Tibial artery (tissue), 4 donors: ENCODE data around the gene FBLN5.

Source experiments
- DNase-seq, 2 donors: peaks; one replicate each; pipeline ENCODE4 v3.0.0-alpha.2; 2019
- H3K27ac ChIP-seq, 2 donors: fragments of 200-600 bp; sonication (generic) in 1 of 2; 1 replicate in 1 of 2; 2 replicates in 1 of 2; pipeline ENCODE4 v1.5.1; 2018 to 2019; ENCODE audit warnings: mild to moderate bottlenecking in 1 of 2
- H3K27me3 ChIP-seq, 2 donors: fragments of 200-600 bp; sonication (generic) in 1 of 2; one replicate each; pipeline versions ENCODE4 v1.5.1 to v1.6.0; 2016 to 2019
- H3K36me3 ChIP-seq, 3 donors: fragments of 200-600 bp; sonication (generic) in 2 of 3; one replicate each; pipeline ENCODE4 v1.5.1; 2016 to 2019; ENCODE audit warnings: mild to moderate bottlenecking in 2 of 3
- H3K4me1 ChIP-seq, 4 donors: fragments of 200-600 bp; sonication (generic) in 2 of 4; 1 replicate in 3 of 4; 2 replicates in 1 of 4; pipeline ENCODE4 v1.5.1; 2016 to 2019
- H3K4me3 ChIP-seq, 2 donors: fragments of 200-600 bp; sonication (generic) in 1 of 2; 1 replicate in 1 of 2; 2 replicates in 1 of 2; pipeline ENCODE4 v1.5.1; 2018 to 2019; ENCODE audit warnings: mild to moderate bottlenecking in 2 of 2
- H3K9me3 ChIP-seq, 3 donors: fragments of 200-600 bp; sonication (generic) in 1 of 3; one replicate each; pipeline ENCODE4 v1.5.1; 2016 to 2019
- CTCF ChIP-seq, 2 experiments: fragments of 200-600 bp in 1 of 2; fragments of 450-650 bp in 1 of 2; IDR thresholded peaks; one replicate each; pipeline ENCODE4 v1.5.1; 2017 to 2019; ENCODE audit warnings: antibody characterized with exemption in 2 of 2, mild to moderate bottlenecking in 1 of 2, moderate library complexity in 1 of 2
- intact Hi-C: fragments of 100-400 bp; cut with DNase I; formaldehyde crosslinking; loops from one replicate; pipeline ENCODE4 v1.15.0; 2023; ENCODE audit warnings: low total_unique reads

FBLN5 gene

GRCh38 chr14:91841065-91841464, 106.4 kb downstream of the FBLN5 start:
- peaks cover 0 to 36% (median 7%) of the 10 kb centered on the region in 4 donors for H3K4me1 ChIP-seq
- TF ChIP-seq CTCF (IDR thresholded peaks at IDR 0.05) = no peak
- peak overlapping the region; percentile 16 to 60 for H3K27ac ChIP-seq
- H3K36me3 ChIP-seq = no peaks in the 10 kb centered on the region
- H3K4me3 ChIP-seq = peak overlapping the region in 1 of 2 donors; percentile 20
- H3K27me3 ChIP-seq = no peaks in the 10 kb centered on the region
- intact Hi-C loops = no loop called here
- no peak for DNase-seq
- H3K9me3 ChIP-seq = no peaks in the 10 kb centered on the region

- peaks cover 0 to 40% (median 9%) of the 10 kb centered on the region in 4 donors for H3K4me1 ChIP-seq
- no peak for DNase-seq
- intact Hi-C loops = loop anchor here (2.0 kb wide), 1 partner anchor 67 kb away; no protein-coding TSS in a partner anchor
- H3K27me3 ChIP-seq = no peaks in the 10 kb centered on the region
- no peak overlapping the region for H3K4me3 ChIP-seq
- no peaks in the 10 kb centered on the region for H3K36me3 ChIP-seq
- no peaks in the 10 kb centered on the region for H3K9me3 ChIP-seq
- TF ChIP-seq CTCF (IDR thresholded peaks at IDR 0.05) = no peak
- H3K27ac ChIP-seq = peak overlapping the region in 1 of 2 donors; percentile 97
Measured at GRCh38 chr14:91839749-91840148, 107.7 kb downstream of the FBLN5 start.

- Histone ChIP-seq H3K4me3 (peak overlapping the region; percentile 74 to 92), H3K9me3 (no peaks in the 10 kb centered on the region), H3K36me3 (no peaks in the 10 kb centered on the region), H3K4me1 (peaks cover 0 to 43% (median 9%) of the 10 kb centered on the region in 4 donors), H3K27me3 (no peaks in the 10 kb centered on the region), H3K27ac (peak overlapping the region; percentile 95 to 97)
- TF ChIP-seq CTCF (IDR thresholded peaks at IDR 0.05) = no peak
- intact Hi-C loops = no loop called here
- no peak for DNase-seq
Measured at GRCh38 chr14:91837076-91837475, 110.4 kb downstream of the FBLN5 start.

GRCh38 chr14:91835920-91836843, 111.3 kb downstream of the FBLN5 start:
- H3K4me3 ChIP-seq = peak overlapping the region; percentile 74 to 92
- peak overlapping the region; percentile 95 to 97 for H3K27ac ChIP-seq
- no peaks in the 10 kb centered on the region for H3K36me3 ChIP-seq
- H3K9me3 ChIP-seq = no peaks in the 10 kb centered on the region
- peaks cover 0 to 47% (median 11%) of the 10 kb centered on the region in 4 donors for H3K4me1 ChIP-seq
- peak; percentile 67 to 94 for DNase-seq
- TF ChIP-seq CTCF (IDR thresholded peaks at IDR 0.05) = no peak
- intact Hi-C loops = no loop called here
- H3K27me3 ChIP-seq = no peaks in the 10 kb centered on the region

GRCh38 chr14:91835197-91835919, 112.1 kb downstream of the FBLN5 start:
- peak overlapping the region; percentile 74 to 92 for H3K4me3 ChIP-seq
- H3K27ac ChIP-seq = peak overlapping the region; percentile 95 to 97
- no peaks in the 10 kb centered on the region for H3K9me3 ChIP-seq
- TF ChIP-seq CTCF (IDR thresholded peaks at IDR 0.05) = no peak
- H3K4me1 ChIP-seq = peaks cover 0 to 47% (median 12%) of the 10 kb centered on the region in 4 donors
- no peaks in the 10 kb centered on the region for H3K36me3 ChIP-seq
- no peak for DNase-seq
- intact Hi-C loops = no loop called here
- H3K27me3 ChIP-seq = no peaks in the 10 kb centered on the region
